ENCODE data around the gene LRRC43.

Gene LRRC43, protein sequence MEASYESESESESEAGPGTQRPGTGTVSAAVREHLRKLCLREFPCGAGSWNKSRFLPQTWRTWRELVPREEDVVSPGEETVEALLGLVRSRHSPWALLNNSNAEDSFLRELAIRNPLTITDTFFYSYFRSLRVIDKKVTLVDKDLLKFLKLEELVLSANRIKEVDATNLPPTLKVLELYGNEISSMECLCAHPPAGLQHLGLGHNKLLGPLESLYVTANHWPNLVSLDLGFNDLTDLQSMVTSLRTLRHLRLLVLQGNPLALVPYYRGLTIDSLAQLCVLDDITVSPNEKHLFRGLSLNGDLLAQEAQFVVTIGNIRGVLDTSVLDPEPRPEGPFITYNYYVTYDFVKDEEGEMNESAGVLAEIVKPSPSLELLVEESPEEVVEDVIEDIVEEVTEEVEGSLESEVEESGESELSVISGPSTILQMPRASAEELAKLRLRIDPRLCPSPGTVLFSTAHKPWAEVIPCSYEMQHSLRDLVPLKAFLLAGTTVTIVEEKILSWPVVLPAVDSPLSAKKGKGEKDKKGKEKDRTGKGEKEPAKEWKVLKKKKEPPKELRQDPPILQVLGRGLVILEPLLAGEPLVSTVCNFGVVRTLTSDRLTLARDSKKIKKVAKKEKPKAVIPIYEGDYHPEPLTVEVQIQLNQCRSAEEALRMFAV

GRCh38 chr12:122182887-122183587 is at the start of gene LRRC43:
Gene LRRC43, plus strand, starts transcription at chr12:122183123. Its CDS starts 22 bp downstream, at chr12:122183145.
- H3K36me3 ChIP-seq (ENCODE audit: low read depth) = no peaks in the 10 kb centered on the region
- peaks cover 9% of the 10 kb centered on the region for H3K4me1 ChIP-seq (ENCODE audit: insufficient read depth, poor library complexity, severe bottlenecking)
- DNase-seq (ENCODE audit: low spot score) (no peak), ATAC-seq (ENCODE audit: low read depth) (peak; percentile 32; the same call in 2 of the 3 replicates)
- H3K27me3 ChIP-seq (ENCODE audit: insufficient read depth, poor library complexity, severe bottlenecking) = no peaks in the 10 kb centered on the region
- peak within 1 kb of the TSS; percentile 24 for H3K4me3 ChIP-seq (ENCODE audit: severe bottlenecking)
- H3K9me3 ChIP-seq (ENCODE audit: severe bottlenecking) = no peaks in the 10 kb centered on the region
- no peak within 1 kb of the TSS for H3K27ac ChIP-seq (ENCODE audit: poor library complexity, severe bottlenecking)
- TF ChIP-seq CTCF (IDR thresholded peaks at IDR 0.05; ENCODE audit: poor library complexity, severe bottlenecking) = no peak

- Histone ChIP-seq H3K4me3 (ENCODE audit: severe bottlenecking) (no peak overlapping the region), H3K4me1 (ENCODE audit: insufficient read depth, poor library complexity, severe bottlenecking) (peaks cover 12% of the 10 kb centered on the region), H3K27me3 (ENCODE audit: insufficient read depth, poor library complexity, severe bottlenecking) (no peaks in the 10 kb centered on the region), H3K27ac (ENCODE audit: poor library complexity, severe bottlenecking) (no peak overlapping the region), H3K36me3 (ENCODE audit: low read depth) (peaks cover 51% of the 10 kb centered on the region), H3K9me3 (ENCODE audit: severe bottlenecking) (no peaks in the 10 kb centered on the region)
- DNase-seq (ENCODE audit: low spot score) (no peak), ATAC-seq (ENCODE audit: low read depth) (no peak)
- no peak for TF ChIP-seq CTCF (IDR thresholded peaks at IDR 0.05; ENCODE audit: poor library complexity, severe bottlenecking)
Measured at GRCh38 chr12:122133192-122133950, 49.6 kb upstream of the LRRC43 start.

- no peak overlapping the region for H3K4me3 ChIP-seq (ENCODE audit: severe bottlenecking)
- peaks cover 46% of the 10 kb centered on the region for H3K36me3 ChIP-seq (ENCODE audit: low read depth)
- H3K4me1 ChIP-seq (ENCODE audit: insufficient read depth, poor library complexity, severe bottlenecking) = peaks cover 3% of the 10 kb centered on the region
- H3K27ac ChIP-seq (ENCODE audit: poor library complexity, severe bottlenecking) = no peak overlapping the region
- H3K9me3 ChIP-seq (ENCODE audit: severe bottlenecking) = no peaks in the 10 kb centered on the region
- no peaks in the 10 kb centered on the region for H3K27me3 ChIP-seq (ENCODE audit: insufficient read depth, poor library complexity, severe bottlenecking)
- no peak for ATAC-seq (ENCODE audit: low read depth)
- no peak for TF ChIP-seq CTCF (IDR thresholded peaks at IDR 0.05; ENCODE audit: poor library complexity, severe bottlenecking)
- DNase-seq (ENCODE audit: low spot score) = no peak
Measured at GRCh38 chr12:122135437-122136031, 47.4 kb upstream of the LRRC43 start.

- Histone ChIP-seq H3K27me3 (ENCODE audit: insufficient read depth, poor library complexity, severe bottlenecking) (no peaks in the 10 kb centered on the region), H3K4me1 (ENCODE audit: insufficient read depth, poor library complexity, severe bottlenecking) (no peaks in the 10 kb centered on the region), H3K27ac (ENCODE audit: poor library complexity, severe bottlenecking) (no peak overlapping the region), H3K9me3 (ENCODE audit: severe bottlenecking) (no peaks in the 10 kb centered on the region), H3K4me3 (ENCODE audit: severe bottlenecking) (no peak overlapping the region), H3K36me3 (ENCODE audit: low read depth) (peaks cover 47% of the 10 kb centered on the region)
- no peak for TF ChIP-seq CTCF (IDR thresholded peaks at IDR 0.05; ENCODE audit: poor library complexity, severe bottlenecking)
- 0 out of 3 replicates have a peak, but pooled peaks have one; percentile 8 for ATAC-seq (ENCODE audit: low read depth)
- no peak for DNase-seq (ENCODE audit: low spot score)
Measured at GRCh38 chr12:122137229-122137628, 45.7 kb upstream of the LRRC43 start.
